K562 (cell line): ENCODE results near the gene OGFR. TPM values are rescaled to one million over a fixed set of nuclear protein-coding genes. Genes with fewer than 3 reads are reported as not detected.

Source experiments
- ATAC-seq: fragments of 200-7000 bp; cut with Tn5 transposase; 3 replicates; pipeline ENCODE4 v1.9.1; 2020; ENCODE audit warnings: moderate library complexity
- BruUV-seq: library from RNA; stranded (reverse); fragments of 400-500 nt; replicated peaks from 2 replicates; lab custom pipeline; 2021; lab: Mats Ljungman, UMichigan
- CTCF ChIA-PET: fragments of 300-600 bp; formaldehyde crosslinking; extraction: SDS; loops from one replicate; lab custom pipeline; 2021; ENCODE audit warnings: low intra/inter-chr PET ratio; lab: Yijun Ruan, JAX
- POLR2A ChIA-PET: fragments of 300-600, 350-650 bp; sonication (Branson Sonifier 250); formaldehyde crosslinking; extraction: SDS; loops from one replicate; lab custom pipeline; 2021; ENCODE audit warnings: antibody characterized with exemption, inconsistent platforms; lab: Yijun Ruan, JAX
- DNase-seq, 4 experiments: peaks; one replicate each; pipeline versions ENCODE4 v3.0.0 to v3.0.0-alpha.2; 2011 to 2018; ENCODE audit warnings: low spot score in 3 of 4, mixed read lengths in 3 of 4; ENCODE audit errors: extremely low read depth in 1 of 4
- FAIRE-seq: peaks from 2 replicates; lab custom pipeline; 2011; peaks lifted over from hg19 to GRCh38; lab: Jason Lieb, UNC
- H2AFZ ChIP-seq: 2 replicates; pipeline ENCODE4 v1.6.0; 2011; ENCODE audit warnings: low read depth, low read length, control low read depth, inconsistent platforms
- H3K27ac ChIP-seq: fragments of 200-600 bp; 3 replicates; pipeline ENCODE4 v1.8.0; 2011; ENCODE audit warnings: low read depth, mild to moderate bottlenecking, control low read depth, inconsistent platforms, low read length, moderate library complexity, mixed read lengths; ENCODE audit errors: extremely low read depth
- H3K27me3 ChIP-seq, 2 experiments: fragments of 300-600 bp in 1 of 2; 2 replicates in 1 of 2; 3 replicates in 1 of 2; pipeline versions ENCODE4 v1.6.0 to v1.8.0; 2011; ENCODE audit warnings: inconsistent platforms in 2 of 2, low read length in 2 of 2, mild to moderate bottlenecking in 1 of 2, mixed read lengths in 1 of 2, moderate library complexity in 1 of 2; ENCODE audit not compliant: control insufficient read depth in 2 of 2, insufficient read depth in 2 of 2
- H3K36me3 ChIP-seq: fragments of 300-600 bp; 3 replicates; pipeline ENCODE4 v1.8.0; 2011; ENCODE audit warnings: mild to moderate bottlenecking, low read length, inconsistent platforms; ENCODE audit not compliant: control insufficient read depth, insufficient read depth
- H3K4me1 ChIP-seq, 2 experiments: fragments of 200-600 bp in 1 of 2; replicated peaks in 1 of 2; 2 replicates in 1 of 2; 3 replicates in 1 of 2; pipeline versions ENCODE4 v1.5.1 to v1.8.0; 2011; ENCODE audit warnings: inconsistent platforms in 2 of 2, low read length in 2 of 2, mild to moderate bottlenecking in 1 of 2, mixed read lengths in 1 of 2, moderate library complexity in 1 of 2; ENCODE audit not compliant: control insufficient read depth in 2 of 2, insufficient read depth in 2 of 2
- H3K4me2 ChIP-seq: 2 replicates; pipeline ENCODE4 v1.6.1; 2011; ENCODE audit warnings: low read length, control low read depth, inconsistent platforms, mixed read lengths; ENCODE audit not compliant: insufficient read depth
- H3K4me3 ChIP-seq: fragments of 200-600 bp; sonication (generic), shearing (Covaris generic); 2 replicates; pipeline ENCODE4 v1.5.1; 2016; ENCODE audit warnings: control low read depth, inconsistent platforms
- H3K79me2 ChIP-seq: fragments of 200-600 bp; 3 replicates; pipeline ENCODE4 v1.8.0; 2011; ENCODE audit warnings: low read length, inconsistent platforms; ENCODE audit not compliant: control insufficient read depth, insufficient read depth
- H3K9ac ChIP-seq, 2 experiments: 2 replicates each; pipeline versions ENCODE4 v1.6.0 to v1.6.1; 2011; ENCODE audit warnings: low read depth in 2 of 2, low read length in 2 of 2, control low read depth in 1 of 2, inconsistent platforms in 1 of 2, mild to moderate bottlenecking in 1 of 2, mixed read lengths in 1 of 2; ENCODE audit not compliant: insufficient read depth in 1 of 2
- H3K9me1 ChIP-seq: one replicate; pipeline ENCODE4 v1.6.0; 2011; ENCODE audit warnings: inconsistent platforms, mild to moderate bottlenecking, low read length, moderate library complexity; ENCODE audit not compliant: control insufficient read depth, insufficient read depth
- H3K9me3 ChIP-seq: replicated peaks from 2 replicates; pipeline ENCODE4 v1.5.1; 2011; ENCODE audit warnings: low read depth, low read length, inconsistent platforms; ENCODE audit not compliant: control insufficient read depth, insufficient read depth
- H4K20me1 ChIP-seq: replicated peaks from 2 replicates; pipeline ENCODE4 v1.6.1; 2011; ENCODE audit warnings: low read length, inconsistent platforms, mixed read lengths; ENCODE audit not compliant: control insufficient read depth, insufficient read depth
- ATF1 ChIP-seq, 2 experiments: fragments of 450-650 bp in 1 of 2; IDR thresholded peaks; 2 replicates each; pipeline ENCODE4 v1.6.1; 2016; ENCODE audit warnings: missing compliant biosample characterization in 1 of 2, missing genetic modification characterization in 1 of 2
- BACH1 ChIP-seq: fragments of 200-800 bp; sonication (Bioruptor generic); IDR thresholded peaks from 2 replicates; pipeline ENCODE4 v1.6.1; 2016; ENCODE audit warnings: missing genetic modification characterization, missing compliant biosample characterization
- FOXP1 ChIP-seq: sonication (generic); formaldehyde crosslinking; IDR thresholded peaks from 2 replicates; pipeline ENCODE4 v1.8.0; 2022; ENCODE audit warnings: mild to moderate bottlenecking, missing genetic modification reagents
- NFIC ChIP-seq: fragments of 450-650 bp; IDR thresholded peaks from 2 replicates; pipeline ENCODE4 v1.6.1; 2017; ENCODE audit warnings: mild to moderate bottlenecking, inconsistent platforms
- SPI1 ChIP-seq: IDR thresholded peaks from 2 replicates; pipeline ENCODE4 v1.6.1; 2011; ENCODE audit warnings: low read depth, low read length, control low read depth, borderline replicate concordance
- ZNF124 ChIP-seq: sonication (generic); formaldehyde crosslinking; IDR thresholded peaks from 2 replicates; pipeline ENCODE4 v1.8.1; 2022; ENCODE audit warnings: missing genetic modification reagents
- ZNF584 ChIP-seq: fragments of 200-800 bp; sonication (Bioruptor generic); IDR thresholded peaks from 2 replicates; pipeline ENCODE4 v1.6.1; 2016; ENCODE audit warnings: low read depth, mild to moderate bottlenecking, missing genetic modification characterization, missing compliant biosample characterization
- WGBS: fragments of 100-300 bp; shearing (Covaris generic); methylation state at CpG from one replicate; pipeline ENCODE4 v1.1.6; 2016; ENCODE audit warnings: low coverage, mixed read lengths; ENCODE audit not compliant: insufficient coverage; ENCODE audit errors: missing lambda C conversion rate; 5-methylcytosine and 5-hydroxymethylcytosine counted together
- in situ Hi-C: fragments of 300-500 bp; cut with MboI; formaldehyde crosslinking; loops from 4 replicates; pipeline ENCODE4 v1.15.0; 2018; ENCODE audit warnings: inconsistent platforms, mixed read lengths
- intact Hi-C: fragments of 100-400 bp; cut with micrococcal nuclease; formaldehyde crosslinking; loops from 2 replicates; pipeline ENCODE4 v1.14.2; 2022
- polyA plus RNA-seq, 8 experiments: library from polyadenylated mRNA; depleted of rRNA in 4 of 8; stranded (reverse) in 5 of 8; unstranded in 3 of 8; fragments of >200 nt; fragmentation: Nextera tagmentation in 2 of 8; fragmentation: Illumina TruSeq in 1 of 8; extraction: Ambion mirVana in 2 of 8; extraction: Trizol in 1 of 8; gene quantifications; 2 replicates each; pipeline versions ENCODE4 v1.2.1 to v1.2.3, GENCODE V29; 2011 to 2014; ENCODE audit warnings: inconsistent platforms in 1 of 8, missing spikeins in 1 of 8
- total RNA-seq, 7 experiments: library from RNA; depleted of rRNA in 6 of 7; stranded (reverse); fragments of >200 nt in 6 of 7; fragmentation: Illumina TruSeq in 2 of 7; extraction: Trizol in 2 of 7; gene quantifications; 2 replicates each; pipeline versions ENCODE4 v1.2.1 to v1.2.3, GENCODE V29; 2011 to 2021; ENCODE audit warnings: low replicate concordance in 1 of 7
- TF ChIP-seq, protein P1 (sequence below): fragments of 450-650 bp; formaldehyde crosslinking; IDR thresholded peaks from 2 replicates; pipeline ENCODE4 v1.4.0; 2022; ENCODE audit warnings: mild to moderate bottlenecking, moderate library complexity

OGFR gene
- total and polyA plus RNA-seq, 9 of the 15 experiments (the other 6 are each of a cell fraction or from before 2014, with no cell fraction given) = 0.39 to 56.3 (median 17.5) TPM

DNA sequence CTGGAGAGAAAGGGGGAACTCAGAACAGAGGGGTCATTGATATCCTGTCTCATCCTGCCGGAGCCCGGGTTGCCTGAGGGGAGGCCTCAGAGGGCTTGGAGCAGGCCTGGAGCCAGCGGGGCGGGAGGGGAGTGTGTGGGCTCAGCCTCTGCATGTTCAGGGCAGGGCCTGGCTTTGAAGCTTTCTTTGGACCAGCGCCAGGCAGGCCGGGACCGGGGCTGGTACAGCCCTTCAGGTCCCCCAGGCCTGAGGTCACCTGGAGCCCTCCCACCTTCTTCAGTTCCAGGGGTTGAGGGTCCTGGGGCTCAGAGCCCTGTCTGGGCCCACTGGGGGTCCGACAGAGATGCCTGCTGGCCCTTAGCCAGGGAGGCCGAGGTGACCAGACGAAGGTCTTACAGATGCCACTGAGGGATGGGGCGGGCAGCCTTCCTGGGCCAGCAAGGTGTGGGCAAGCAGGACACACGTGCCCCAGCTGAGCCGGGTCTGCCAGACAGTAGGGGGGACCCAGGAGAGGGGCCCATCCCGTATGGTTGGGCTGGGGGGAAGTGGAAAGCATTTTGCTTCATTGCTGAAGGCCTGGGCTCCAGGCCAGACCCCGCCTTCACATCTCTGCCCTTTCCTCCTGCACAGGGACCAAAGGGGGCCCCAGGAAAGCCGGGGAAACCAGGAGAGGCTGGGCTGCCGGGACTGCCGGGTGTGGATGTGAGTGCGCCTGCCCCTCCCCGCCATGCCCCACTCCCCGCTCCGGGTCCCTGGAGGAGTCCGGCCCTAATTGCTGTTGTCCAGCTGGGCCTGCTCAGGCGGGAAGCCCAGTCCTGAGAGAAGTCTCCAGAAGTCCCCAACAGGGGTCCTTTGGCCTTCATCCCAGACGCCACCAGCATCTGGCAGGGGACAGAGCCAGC is 14.2 kb downstream of the OGFR start:
- no peaks in the 10 kb centered on the region for H3K9me3 ChIP-seq
- DNase-seq (no peak), ATAC-seq (no peak), FAIRE-seq (no peak)
- TF ChIP-seq ZNF584 (CRISPR knock-in tag) (no peak), FOXP1 (CRISPR knock-in tag) (no peak), ATF1 (CRISPR knock-in tag; IDR thresholded peaks at IDR 0.05) (no peak), ATF1 (tag; IDR thresholded peaks at IDR 0.05) (no peak), NFIC (peak; percentile 89), BACH1 (no peak), ZNF124 (CRISPR knock-in tag) (no peak), SPI1 (0 out of 2 replicates have a peak, but pooled peaks have one; percentile 4)
- TF ChIP-seq, protein P1, sequence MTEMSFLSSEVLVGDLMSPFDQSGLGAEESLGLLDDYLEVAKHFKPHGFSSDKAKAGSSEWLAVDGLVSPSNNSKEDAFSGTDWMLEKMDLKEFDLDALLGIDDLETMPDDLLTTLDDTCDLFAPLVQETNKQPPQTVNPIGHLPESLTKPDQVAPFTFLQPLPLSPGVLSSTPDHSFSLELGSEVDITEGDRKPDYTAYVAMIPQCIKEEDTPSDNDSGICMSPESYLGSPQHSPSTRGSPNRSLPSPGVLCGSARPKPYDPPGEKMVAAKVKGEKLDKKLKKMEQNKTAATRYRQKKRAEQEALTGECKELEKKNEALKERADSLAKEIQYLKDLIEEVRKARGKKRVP = no peak
- ChIA-PET POLR2A (interaction anchor here (0.6 to 1.4 kb wide), 6 partner anchors 10 to 264 kb away, joined by 3 to 6 read pairs (median 3); no protein-coding TSS in a partner anchor), CTCF (no interaction called here)
- no peaks in the 10 kb centered on the region for H3K79me2 ChIP-seq
- no peak overlapping the region for H3K4me2 ChIP-seq
- H3K4me1 ChIP-seq = peaks cover 11 to 98% of the 10 kb centered on the region in 2 experiments; a peak in 4 of 5 replicates
- H3K4me3 ChIP-seq = no peak overlapping the region
- in situ Hi-C loops = no loop called here
- 0 out of 4 replicates have a peak overlapping the region, but pooled peaks of 1 of the 2 experiments have one; percentile 5 for H3K9ac ChIP-seq
- no peaks in the 10 kb centered on the region for H3K9me1 ChIP-seq
- 26% methylated on average over 16 of the region's 25 CpGs for WGBS
- no peak overlapping the region for H3K27ac ChIP-seq
- H4K20me1 ChIP-seq = peaks cover 6% of the 10 kb centered on the region; the same call in 1 of the 2 replicates
- no peaks in the 10 kb centered on the region for H3K36me3 ChIP-seq
- BruUV-seq = no TSS peak
- H2AFZ ChIP-seq = no peak overlapping the region
- intact Hi-C loops = no loop called here
- H3K27me3 ChIP-seq = peaks cover 0 to 10% of the 10 kb centered on the region in 2 experiments; a peak in 3 of 5 replicates
